ENCODE results near the gene XRCC5.

GRCh38 chr2:216119986-216120385 lies 10.8 kb downstream of the XRCC5 start:
- TF ChIP-seq CTCF (optimal IDR thresholded peaks at IDR 0.05 in 1 of 3, IDR thresholded peaks at IDR 0.05 in 1 of 3, conservative IDR thresholded peaks at IDR 0.05 in 1 of 3; ENCODE audit: extremely low read depth in 1 of 3, insufficient read depth in 2 of 3, low read length in 3 of 3) (no peak), EZH2 (IDR thresholded peaks at IDR 0.05; ENCODE audit: low read length) (no peak)
